ENCODE data around the gene MTA2.

The MTA2 gene

GRCh38 chr11:62627713-62628112 lies 26.0 kb upstream of the MTA2 start:
- Histone ChIP-seq H4K8ac (ENCODE audit: low read depth, low read length) (no peak overlapping the region), H3K4me3 (ENCODE audit: low read length in 2 of 2) (no peak overlapping the region), H3K4me2 (ENCODE audit: insufficient read depth, low read length, poor library complexity, severe bottlenecking) (no peak overlapping the region), H2BK120ac (ENCODE audit: low read depth, low read length) (no peak overlapping the region), H3K9me3 (replicated peaks in 1 of 2; ENCODE audit: control insufficient read depth in 2 of 2, insufficient read depth in 1 of 2, low read depth in 1 of 2, low read length in 2 of 2) (no peaks in the 10 kb centered on the region), H3K79me1 (ENCODE audit: low read depth, low read length) (no peaks in the 10 kb centered on the region), H2AFZ (ENCODE audit: low read length) (no peak overlapping the region), H2BK5ac (ENCODE audit: low read length) (no peak overlapping the region), H2BK15ac (ENCODE audit: low read length) (no peak overlapping the region), H2BK12ac (ENCODE audit: low read length) (no peak overlapping the region), H3K18ac (ENCODE audit: low read length) (no peak overlapping the region), H3K36me3 (replicated peaks in 1 of 2; ENCODE audit: control insufficient read depth in 2 of 2, insufficient read depth in 2 of 2, low read length in 2 of 2) (peaks cover 64 to 82% of the 10 kb centered on the region in 2 donors), H3K14ac (ENCODE audit: low read length) (no peak overlapping the region), H4K91ac (ENCODE audit: low read depth, low read length, poor library complexity) (no peak overlapping the region), H3K27me3 (ENCODE audit: control insufficient read depth in 3 of 3, insufficient read depth in 3 of 3, low read depth in 1 of 3, low read length in 3 of 3) (no peaks in the 10 kb centered on the region), H3K27ac (replicated peaks; ENCODE audit: low read length) (no peak overlapping the region), H3K4me1 (ENCODE audit: control insufficient read depth in 2 of 2, insufficient read depth in 1 of 2, low read depth in 1 of 2, low read length in 2 of 2) (no peaks in the 10 kb centered on the region), H3K9ac (ENCODE audit: low read depth, low read length, poor library complexity) (no peak overlapping the region), H3K4ac (ENCODE audit: low read length) (no peak overlapping the region), H2AK5ac (ENCODE audit: low read depth, low read length) (no peak overlapping the region), H3K23ac (ENCODE audit: low read depth, low read length, poor library complexity) (no peak overlapping the region)
- no peak for DNase-seq (ENCODE audit: low spot score)
- WGBS, 2 donors (ENCODE audit: extremely low coverage in 2 of 2, insufficient read length in 2 of 2, insufficient replicate concordance in 1 of 2): no CpG with 5 or more reads among the region's 3 CpGs

- peak overlapping the region in 1 of 2 donors; percentile 64 for H3K4me3 ChIP-seq (ENCODE audit: low read length in 2 of 2)
These were observed 20.9 kb upstream of the MTA2 start for GRCh38 chr11:62622476-62623089.

DNA sequence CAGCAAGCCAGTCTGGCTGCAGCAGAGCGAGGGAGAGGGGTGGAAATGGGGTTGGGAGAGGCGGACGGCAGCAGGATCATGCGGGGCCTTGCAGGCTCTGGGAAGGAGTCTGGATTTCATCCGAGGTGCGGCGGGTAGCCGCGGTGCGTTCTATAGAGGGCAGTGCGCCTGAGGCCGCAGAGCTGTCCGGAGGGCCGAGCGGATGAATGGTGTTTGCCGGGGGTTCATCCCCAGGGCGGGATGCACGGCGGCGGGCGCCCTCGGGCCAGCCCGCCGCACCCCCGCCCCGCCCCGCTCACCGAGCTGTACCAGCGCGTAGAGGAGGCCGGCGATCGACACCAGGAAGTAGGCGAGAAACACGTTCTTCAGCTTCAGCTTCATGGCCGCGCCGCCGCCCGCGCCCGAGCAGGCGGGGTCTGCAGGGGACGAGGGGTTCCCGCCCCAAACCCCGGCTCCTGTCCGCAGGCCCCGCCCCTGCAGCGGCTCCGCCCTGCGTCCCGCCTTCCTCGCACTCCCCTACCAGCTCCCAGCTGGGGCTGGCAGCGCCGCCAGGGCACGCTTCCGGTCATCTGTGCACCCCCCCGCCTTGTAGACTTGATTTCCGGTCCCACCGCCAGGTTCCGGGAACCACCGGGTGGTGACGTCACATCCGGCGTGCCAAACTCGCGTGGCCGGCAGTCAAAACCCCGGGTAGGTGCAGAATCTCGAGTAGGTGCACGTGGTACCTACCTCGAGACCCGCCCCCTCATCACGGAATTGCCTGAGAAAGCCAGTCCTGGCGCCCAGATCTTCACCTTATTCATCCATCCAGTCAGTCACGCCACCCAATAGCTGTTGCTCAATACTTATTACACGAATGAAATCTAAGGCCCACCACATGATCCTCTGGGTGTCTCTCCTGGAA lies 20.2 kb upstream of the MTA2 start, which contains the start of gene B3GAT3:
Gene B3GAT3 (minus strand): TSS at position 420 of the 904 bp plus-strand sequence. CDS start 39 bp downstream, at position 381.
- peak; percentile 95 for DNase-seq (ENCODE audit: low spot score)
- Histone ChIP-seq H3K4me3 (ENCODE audit: low read length in 2 of 2) (peak within 1 kb of the TSS; percentile 64 to 81), H3K4me1 (ENCODE audit: control insufficient read depth in 2 of 2, insufficient read depth in 1 of 2, low read depth in 1 of 2, low read length in 2 of 2) (peaks cover 3% of the 10 kb centered on the region in 2 donors), H2AFZ (ENCODE audit: low read length) (peak within 1 kb of the TSS; percentile 88), H2BK12ac (ENCODE audit: low read length) (no peak within 1 kb of the TSS), H3K14ac (ENCODE audit: low read length) (no peak within 1 kb of the TSS), H3K27ac (replicated peaks; ENCODE audit: low read length) (peak within 1 kb of the TSS; percentile 66), H2BK5ac (ENCODE audit: low read length) (peak within 1 kb of the TSS; percentile 91), H3K79me1 (ENCODE audit: low read depth, low read length) (peaks cover 2% of the 10 kb centered on the region), H3K27me3 (ENCODE audit: control insufficient read depth in 3 of 3, insufficient read depth in 3 of 3, low read depth in 1 of 3, low read length in 3 of 3) (no peaks in the 10 kb centered on the region), H3K9ac (ENCODE audit: low read depth, low read length, poor library complexity) (peak within 1 kb of the TSS; percentile 94), H2BK15ac (ENCODE audit: low read length) (no peak within 1 kb of the TSS), H3K4ac (ENCODE audit: low read length) (no peak within 1 kb of the TSS), H3K18ac (ENCODE audit: low read length) (peak within 1 kb of the TSS; percentile 87), H2AK5ac (ENCODE audit: low read depth, low read length) (no peak within 1 kb of the TSS), H4K8ac (ENCODE audit: low read depth, low read length) (no peak within 1 kb of the TSS), H4K91ac (ENCODE audit: low read depth, low read length, poor library complexity) (no peak within 1 kb of the TSS), H3K23ac (ENCODE audit: low read depth, low read length, poor library complexity) (peak within 1 kb of the TSS; percentile 66), H3K36me3 (replicated peaks in 1 of 2; ENCODE audit: control insufficient read depth in 2 of 2, insufficient read depth in 2 of 2, low read length in 2 of 2) (peaks cover 22 to 51% of the 10 kb centered on the region in 2 donors), H3K9me3 (replicated peaks in 1 of 2; ENCODE audit: control insufficient read depth in 2 of 2, insufficient read depth in 1 of 2, low read depth in 1 of 2, low read length in 2 of 2) (no peaks in the 10 kb centered on the region), H3K4me2 (ENCODE audit: insufficient read depth, low read length, poor library complexity, severe bottlenecking) (peak within 1 kb of the TSS; percentile 74), H2BK120ac (ENCODE audit: low read depth, low read length) (peak within 1 kb of the TSS; percentile 47)
- WGBS, 2 donors (ENCODE audit: extremely low coverage in 2 of 2, insufficient read length in 2 of 2, insufficient replicate concordance in 1 of 2): no CpG with 5 or more reads among the region's 77 CpGs

More at GRCh38 chr11:62622476-62623089, 20.9 kb upstream of the MTA2 start:
- Histone ChIP-seq H4K91ac (ENCODE audit: low read depth, low read length, poor library complexity) (no peak overlapping the region), H2BK120ac (ENCODE audit: low read depth, low read length) (no peak overlapping the region), H3K4me1 (ENCODE audit: control insufficient read depth in 2 of 2, insufficient read depth in 1 of 2, low read depth in 1 of 2, low read length in 2 of 2) (peaks cover 3% of the 10 kb centered on the region in 2 donors), H3K9ac (ENCODE audit: low read depth, low read length, poor library complexity) (no peak overlapping the region), H2AFZ (ENCODE audit: low read length) (peak overlapping the region; percentile 88), H2BK5ac (ENCODE audit: low read length) (no peak overlapping the region), H3K23ac (ENCODE audit: low read depth, low read length, poor library complexity) (no peak overlapping the region), H3K36me3 (replicated peaks in 1 of 2; ENCODE audit: control insufficient read depth in 2 of 2, insufficient read depth in 2 of 2, low read length in 2 of 2) (peaks cover 23 to 53% of the 10 kb centered on the region in 2 donors), H3K14ac (ENCODE audit: low read length) (no peak overlapping the region), H4K8ac (ENCODE audit: low read depth, low read length) (no peak overlapping the region), H3K27me3 (ENCODE audit: control insufficient read depth in 3 of 3, insufficient read depth in 3 of 3, low read depth in 1 of 3, low read length in 3 of 3) (no peaks in the 10 kb centered on the region), H3K9me3 (replicated peaks in 1 of 2; ENCODE audit: control insufficient read depth in 2 of 2, insufficient read depth in 1 of 2, low read depth in 1 of 2, low read length in 2 of 2) (no peaks in the 10 kb centered on the region), H3K4ac (ENCODE audit: low read length) (no peak overlapping the region), H3K27ac (replicated peaks; ENCODE audit: low read length) (no peak overlapping the region), H2BK12ac (ENCODE audit: low read length) (no peak overlapping the region), H3K79me1 (ENCODE audit: low read depth, low read length) (no peaks in the 10 kb centered on the region), H3K18ac (ENCODE audit: low read length) (no peak overlapping the region), H3K4me2 (ENCODE audit: insufficient read depth, low read length, poor library complexity, severe bottlenecking) (peak overlapping the region; percentile 74), H2AK5ac (ENCODE audit: low read depth, low read length) (no peak overlapping the region), H2BK15ac (ENCODE audit: low read length) (no peak overlapping the region)
- no peak for DNase-seq (ENCODE audit: low spot score)
- no CpG with 5 or more reads among the region's 7 CpGs for WGBS, 2 donors (ENCODE audit: extremely low coverage in 2 of 2, insufficient read length in 2 of 2, insufficient replicate concordance in 1 of 2)
